K562 treated with DMSO at 1 percent for 12 hours (cell line): ENCODE results near the gene PHF23. TPM values are rescaled to one million over a fixed set of nuclear protein-coding genes. Genes with fewer than 3 reads are reported as not detected.

Source experiments
- total RNA-seq: library from RNA; unstranded; fragments of 300-600 nt; gene quantifications from 2 replicates; pipeline ENCODE4 v1.2.3, GENCODE V29; 2022; ENCODE audit not compliant: insufficient read depth

The PHF23 gene
- total RNA-seq, result 23.0 and 29.8 TPM in 2 replicates

DNA sequence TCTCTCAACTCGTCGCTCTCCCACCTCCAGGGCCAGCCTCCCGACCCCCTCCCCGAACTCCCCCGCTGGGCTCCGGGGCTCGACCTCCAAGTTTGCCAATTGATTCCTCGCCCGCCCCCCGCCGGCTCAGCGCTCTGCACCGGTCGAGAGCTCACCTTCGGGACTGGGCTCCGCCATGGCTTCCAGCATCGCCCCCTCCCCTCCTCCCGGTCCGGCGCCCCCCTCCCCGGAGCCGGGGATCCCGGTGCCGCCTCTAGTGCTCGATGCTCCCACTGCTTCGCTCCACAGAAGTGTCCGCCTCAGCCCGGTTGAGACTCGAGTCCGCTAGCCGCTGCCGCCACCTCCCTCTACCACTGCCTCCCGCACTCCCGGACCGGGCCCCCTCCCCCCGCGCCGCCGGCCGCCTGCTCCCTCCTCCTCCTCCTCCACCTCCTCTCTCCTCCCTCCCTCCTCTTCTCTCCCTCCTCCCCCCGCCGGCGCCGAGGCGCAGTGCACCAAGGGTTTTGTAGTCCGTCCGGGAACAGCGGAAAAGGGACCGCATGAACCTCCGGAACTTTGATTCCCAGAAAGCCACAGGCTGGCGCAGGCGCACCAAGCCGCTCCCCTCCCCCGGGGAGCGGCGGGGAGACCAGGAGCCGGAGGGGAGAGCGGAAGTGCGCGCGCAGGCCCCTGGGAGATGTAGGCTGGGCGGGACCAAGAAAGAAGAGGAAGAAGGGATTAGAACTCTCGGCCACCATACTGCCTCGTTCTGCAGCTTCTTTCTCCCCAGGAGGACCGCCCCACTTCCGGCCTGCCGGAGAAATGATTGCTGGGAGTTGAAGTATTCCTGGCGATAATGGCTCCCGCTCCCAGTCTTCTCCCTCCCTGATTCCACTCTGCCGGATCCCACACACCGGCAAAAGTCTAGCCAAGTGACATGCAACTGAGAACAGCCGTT lies at the start of gene PHF23:
PHF23 (minus strand) TSS at position 367 of the 937 bp plus-strand sequence; CDS start at position 189, 178 bp downstream.

DNA sequence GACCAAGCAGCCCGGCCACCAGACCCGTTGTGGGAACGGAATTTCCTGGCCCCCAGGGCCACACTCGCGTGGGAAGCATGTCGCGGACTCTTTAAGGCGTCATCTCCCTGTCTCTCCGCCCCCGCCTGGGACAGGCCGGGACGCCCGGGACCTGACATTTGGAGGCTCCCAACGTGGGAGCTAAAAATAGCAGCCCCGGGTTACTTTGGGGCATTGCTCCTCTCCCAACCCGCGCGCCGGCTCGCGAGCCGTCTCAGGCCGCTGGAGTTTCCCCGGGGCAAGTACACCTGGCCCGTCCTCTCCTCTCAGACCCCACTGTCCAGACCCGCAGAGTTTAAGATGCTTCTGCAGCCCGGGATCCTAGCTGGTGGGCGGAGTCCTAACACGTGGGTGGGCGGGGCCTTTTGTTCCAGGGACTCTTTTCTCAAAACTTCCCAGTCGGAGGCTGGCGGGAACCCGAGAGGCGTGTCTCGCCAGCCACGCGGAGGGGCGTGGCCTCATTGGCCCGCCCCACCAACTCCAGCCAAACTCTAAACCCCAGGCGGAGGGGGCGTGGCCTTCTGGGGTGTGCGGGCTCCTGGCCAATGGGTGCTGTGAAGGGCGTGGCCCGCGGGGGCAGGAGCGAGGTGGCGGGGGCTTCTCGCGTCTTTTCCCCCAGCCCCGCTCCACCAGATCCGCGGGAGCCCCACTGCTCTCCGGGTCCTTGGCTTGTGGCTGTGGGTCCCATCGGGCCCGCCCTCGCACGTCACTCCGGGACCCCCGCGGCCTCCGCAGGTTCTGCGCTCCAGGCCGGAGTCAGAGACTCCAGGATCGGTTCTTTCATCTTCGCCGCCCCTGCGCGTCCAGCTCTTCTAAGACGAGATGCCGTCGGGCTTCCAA lies 42.1 kb upstream of the PHF23 start, which contains the start of gene SLC2A4:
SLC2A4 (plus strand) TSS at position 645 of the 879 bp plus-strand sequence; CDS start at position 862, 217 bp downstream.

DNA sequence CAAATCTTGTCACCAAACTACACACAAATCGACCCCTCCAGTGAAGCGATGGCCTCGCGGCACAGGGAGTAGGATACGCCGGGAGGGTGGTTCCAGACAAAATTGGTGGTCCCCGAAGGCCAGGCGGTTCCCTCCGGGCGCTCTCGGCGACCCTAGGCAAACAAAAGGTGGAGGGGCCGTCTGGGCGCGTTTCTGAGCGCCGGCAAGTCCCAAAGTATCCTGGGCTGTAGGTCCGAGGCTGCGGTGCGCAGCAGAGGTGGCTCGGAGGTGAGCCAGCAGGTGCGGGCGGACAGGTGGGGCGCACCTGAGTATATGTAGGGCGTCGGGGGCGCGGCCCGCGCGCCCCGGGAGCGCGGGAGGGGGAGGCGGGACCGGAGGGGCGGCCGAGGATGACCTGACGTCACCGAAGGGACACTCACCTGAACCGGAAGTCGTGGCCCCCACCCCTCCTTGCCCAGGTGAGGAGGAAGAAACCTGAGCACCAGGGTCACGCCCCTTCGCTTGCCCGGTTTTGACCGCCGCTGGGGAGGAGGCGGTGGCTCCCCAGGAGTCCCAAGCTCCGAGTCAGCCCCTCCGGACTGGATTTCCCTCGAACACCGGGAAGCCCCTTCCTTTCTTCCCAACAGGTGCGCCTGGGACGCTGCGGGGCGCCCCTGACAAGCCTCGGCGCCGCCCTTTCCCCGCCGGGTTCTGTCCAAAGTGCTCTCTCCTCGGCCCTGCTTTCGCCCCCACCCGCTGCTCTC lies 23.1 kb upstream of the PHF23 start, which contains the start of gene CLDN7:
CLDN7 (minus strand) TSS at position 287 of the 743 bp plus-strand sequence. CDS start 435 bp downstream, outside the sequence.

DNA sequence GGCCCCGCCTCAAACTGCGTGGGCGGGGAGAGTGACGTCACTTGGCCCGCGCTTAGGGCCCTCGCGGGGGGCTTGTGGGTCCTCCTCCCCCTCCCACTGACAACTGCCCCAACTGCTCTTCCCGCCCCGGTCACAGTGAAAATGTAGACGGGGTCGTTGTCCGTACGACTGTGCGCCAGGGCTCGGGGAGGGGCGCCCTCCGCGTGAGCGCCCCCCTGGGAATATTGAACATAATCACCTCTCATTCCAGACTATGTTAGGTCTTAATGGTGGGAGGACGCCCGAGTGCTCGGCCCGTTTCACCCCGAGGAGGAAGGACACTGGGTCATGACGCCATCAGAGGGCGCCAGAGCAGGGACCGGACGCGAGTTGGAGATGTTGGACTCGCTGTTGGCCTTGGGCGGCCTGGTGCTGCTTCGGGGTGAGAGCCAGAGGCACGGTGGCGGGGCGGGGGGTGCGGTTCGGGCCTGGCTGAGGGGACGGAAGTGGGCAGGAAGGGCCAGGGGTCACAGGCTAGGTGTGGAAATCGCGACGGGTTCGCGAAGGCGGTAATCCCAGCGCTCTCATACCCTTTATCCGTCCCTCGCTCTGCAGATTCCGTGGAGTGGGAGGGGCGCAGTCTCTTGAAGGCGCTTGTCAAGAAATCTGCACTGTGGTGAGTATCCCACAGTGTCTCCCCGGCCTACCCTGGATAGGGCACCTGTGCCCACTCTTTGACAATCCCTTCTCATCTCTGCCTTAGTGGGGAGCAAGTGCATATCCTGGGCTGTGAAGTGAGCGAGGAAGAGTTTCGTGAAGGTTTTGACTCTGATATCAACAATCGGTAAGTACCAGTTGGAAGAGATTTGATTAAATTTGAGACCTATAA lies 13.2 kb upstream of the PHF23 start, which contains the start of gene ELP5:
ELP5 (plus strand) TSS at position 40 of the 868 bp plus-strand sequence; CDS start at position 376, 336 bp downstream.

DNA sequence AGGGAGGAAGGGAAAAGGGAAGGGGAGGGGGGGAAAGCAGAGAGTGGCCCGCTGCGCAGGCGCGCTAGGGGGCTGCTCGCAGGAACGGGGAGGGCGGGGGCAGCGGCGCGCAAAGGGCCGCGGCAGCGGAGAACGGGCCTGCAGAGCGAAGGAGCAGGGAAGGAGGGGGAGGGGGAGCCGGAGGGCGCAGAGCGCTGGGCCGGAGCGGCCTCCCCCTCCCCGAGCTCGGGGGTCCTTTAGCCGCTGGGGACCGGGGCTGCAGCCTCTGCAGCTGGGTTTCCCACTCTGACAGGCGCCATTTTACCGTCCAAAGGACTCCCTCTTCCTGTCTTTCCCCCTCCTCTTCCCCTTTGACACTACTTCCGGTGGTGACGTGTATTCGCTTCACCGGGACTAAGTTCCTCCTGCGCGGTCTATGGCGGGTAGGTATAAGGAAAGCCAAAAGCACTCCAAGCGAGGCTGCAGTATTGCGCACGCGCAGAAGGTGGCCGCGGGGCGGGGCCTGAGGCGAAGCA lies 12.5 kb upstream of the PHF23 start, which contains the start of gene CTDNEP1:
CTDNEP1 (minus strand) TSS at position 74 of the 515 bp plus-strand sequence. CDS start 438 bp downstream, outside the sequence.

DNA sequence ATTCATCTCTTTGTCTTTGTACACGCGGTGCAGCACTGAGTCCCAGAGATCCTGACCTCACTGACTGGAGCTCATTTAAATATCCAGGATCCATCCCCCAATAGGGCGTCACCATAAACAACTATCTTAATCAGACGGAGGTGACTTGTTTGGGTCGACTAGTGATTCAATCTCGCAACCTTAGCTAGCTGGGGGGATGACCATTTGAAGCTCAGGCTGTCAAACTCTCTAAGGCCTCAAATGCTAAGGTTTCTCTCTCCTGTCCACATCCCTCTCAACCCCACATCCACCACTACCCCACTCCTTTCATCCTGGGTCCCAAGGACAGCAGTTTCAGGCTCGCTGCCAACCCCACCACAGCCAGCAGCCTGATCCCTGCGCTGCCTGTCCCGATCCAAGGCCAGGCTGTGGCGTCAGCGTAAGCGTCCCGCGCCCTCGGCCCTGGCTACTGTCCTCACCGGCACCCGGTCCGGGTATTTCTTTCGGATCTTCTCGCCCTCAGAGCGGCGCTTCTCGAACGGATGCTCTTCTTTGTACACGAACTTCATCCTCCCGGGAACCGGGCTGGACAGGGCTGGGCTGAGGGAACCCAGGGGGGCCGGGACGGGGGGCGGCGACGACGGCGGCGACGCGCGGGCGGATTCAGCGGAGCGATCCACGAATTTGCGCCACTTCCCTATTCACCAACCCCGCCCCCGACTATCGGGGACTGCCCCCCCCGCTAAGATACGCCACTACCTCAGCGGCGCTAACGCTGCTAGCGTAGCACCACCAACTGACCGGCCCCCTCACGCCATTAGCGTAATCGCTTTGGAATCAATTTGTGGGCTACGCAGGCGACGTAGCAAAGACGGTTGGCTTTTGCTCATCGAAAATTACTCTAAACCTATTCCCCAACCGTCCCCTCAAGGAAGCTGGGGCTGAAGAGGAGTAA lies 2.8 kb upstream of the PHF23 start, which contains the start of gene GABARAP:
GABARAP (minus strand) TSS at position 667 of the 934 bp plus-strand sequence; CDS start at position 548, 119 bp downstream.

DNA sequence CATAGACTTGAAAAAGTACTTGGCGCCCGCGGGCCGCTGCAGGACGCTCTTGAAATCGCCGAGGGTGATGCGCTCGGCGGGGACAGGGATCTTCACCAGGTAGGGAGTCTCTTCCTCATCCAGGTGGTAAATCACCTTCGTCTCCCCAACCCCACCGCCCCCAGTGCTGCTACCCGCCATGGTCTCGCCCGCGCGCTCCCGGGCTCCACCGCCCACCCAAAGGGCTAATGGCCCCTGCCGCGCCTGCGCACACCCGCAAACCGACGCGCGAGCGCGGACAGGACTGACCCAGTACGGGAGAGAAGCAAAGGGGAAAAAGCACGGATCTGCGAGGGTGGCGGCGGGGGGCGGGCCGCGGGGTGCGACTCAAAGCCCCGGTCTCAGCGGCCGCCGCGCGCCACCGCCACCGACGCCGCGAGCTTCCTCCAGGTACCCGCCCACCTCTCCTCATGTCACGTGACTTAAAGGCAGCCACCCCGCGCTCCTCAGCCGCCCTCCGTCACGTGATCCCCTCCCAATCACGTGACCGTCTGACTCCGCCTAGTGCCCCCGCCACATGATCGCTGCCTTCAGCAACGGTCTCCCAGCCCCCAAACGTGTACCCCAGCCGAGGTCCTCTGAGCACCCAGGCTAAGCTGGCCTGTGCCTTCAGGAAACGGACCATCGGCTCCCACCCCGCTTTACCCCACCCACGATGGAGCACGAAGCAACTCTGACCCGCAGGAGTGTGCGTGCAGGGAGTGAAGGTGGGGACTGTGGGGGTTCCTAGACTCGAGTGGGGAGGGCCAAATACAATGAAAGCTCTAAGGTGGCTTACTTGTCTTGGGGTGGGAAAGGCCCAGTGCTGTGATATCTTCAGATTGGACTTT lies 4.9 kb downstream of the PHF23 start, which contains the start of gene DVL2:
DVL2 (minus strand) TSS at position 435 of the 869 bp plus-strand sequence; CDS start at position 180, 255 bp downstream.

DNA sequence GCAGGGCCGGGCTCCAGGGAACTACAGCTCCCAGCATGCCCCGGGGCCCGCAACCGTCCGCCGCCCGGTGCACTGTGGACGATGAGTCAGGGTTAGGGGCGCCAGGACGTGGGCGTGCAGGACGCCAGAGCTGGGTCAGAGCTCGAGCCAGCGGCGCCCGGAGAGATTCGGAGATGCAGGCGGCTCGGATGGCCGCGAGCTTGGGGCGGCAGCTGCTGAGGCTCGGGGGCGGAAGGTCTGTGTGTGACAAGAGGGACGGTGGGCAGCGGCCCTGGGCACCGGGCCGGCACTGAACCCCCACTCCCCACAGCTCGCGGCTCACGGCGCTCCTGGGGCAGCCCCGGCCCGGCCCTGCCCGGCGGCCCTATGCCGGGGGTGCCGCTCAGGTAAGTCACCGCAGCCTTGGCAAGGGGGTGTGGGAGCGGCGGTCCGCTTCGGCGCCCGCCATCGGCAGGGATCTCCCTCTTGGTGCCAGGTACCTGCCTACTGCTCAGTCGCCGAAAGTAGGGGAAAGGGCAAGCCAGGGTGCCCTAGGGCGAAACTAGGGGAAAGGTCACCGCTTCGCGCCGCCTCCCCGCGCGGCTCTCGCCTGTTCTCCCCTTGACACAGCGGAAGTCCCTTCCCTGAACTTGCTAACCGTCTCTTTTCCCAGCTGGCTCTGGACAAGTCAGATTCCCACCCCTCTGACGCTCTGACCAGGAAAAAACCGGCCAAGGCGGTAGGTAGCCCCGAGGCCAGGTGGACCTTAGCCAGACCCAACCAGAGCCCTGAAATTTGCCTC lies 19.3 kb downstream of the PHF23 start, which contains the start of the genes ACADVL and DLG4:
ACADVL (plus strand) TSS at position 127 of the 781 bp plus-strand sequence; CDS start at position 174, 47 bp downstream.
DLG4 (minus strand) TSS at position 25 of the 781 bp plus-strand sequence.

Other genes starting within 250 kb of the PHF23 start
- 1.4 and 3.1 TPM in 2 replicates for gene ALOX12, start 243.4 kb downstream of the PHF23 start, total RNA-seq
- 299 and 329 TPM in 2 replicates for gene RNASEK, start 226.8 kb downstream of the PHF23 start, total RNA-seq
- 0.22 and 0.97 TPM in 2 replicates for gene BCL6B, start 216.4 kb downstream of the PHF23 start, total RNA-seq
- gene SLC16A13, start 203.4 kb downstream of the PHF23 start, total RNA-seq, result 5.3 and 5.5 TPM in 2 replicates
- not detected in 2 replicates for gene SLC16A11, start 195.4 kb downstream of the PHF23 start, total RNA-seq
- not detected in 2 replicates for gene CLEC10A, start 159.2 kb downstream of the PHF23 start, total RNA-seq
- gene ASGR2, start 124.6 kb downstream of the PHF23 start, total RNA-seq, result not detected in 2 replicates
- not detected in 2 replicates for gene ASGR1, start 60.1 kb downstream of the PHF23 start, total RNA-seq
- gene DLG4, start 19.6 kb downstream of the PHF23 start, total RNA-seq, result 2.6 and 2.8 TPM in 2 replicates
- gene ACADVL, start 19.5 kb downstream of the PHF23 start, total RNA-seq, result 256 and 286 TPM in 2 replicates
- gene DVL2, start 4.9 kb downstream of the PHF23 start, total RNA-seq, result 32.1 and 61.1 TPM in 2 replicates
- 233 and 263 TPM in 2 replicates for gene GABARAP, start 3.0 kb upstream of the PHF23 start, total RNA-seq
- 60.4 and 70.5 TPM in 2 replicates for gene CTDNEP1, start 12.3 kb upstream of the PHF23 start, total RNA-seq
- 55.2 and 59.1 TPM in 2 replicates for gene ELP5, start 12.8 kb upstream of the PHF23 start, total RNA-seq
- 15.9 and 34.5 TPM in 2 replicates for gene CLDN7, start 23.0 kb upstream of the PHF23 start, total RNA-seq
- not detected in 2 replicates for gene SLC2A4, start 42.3 kb upstream of the PHF23 start, total RNA-seq
- not detected in 2 replicates for gene YBX2, start 55.2 kb upstream of the PHF23 start, total RNA-seq
- gene EIF5A, start 68.2 kb upstream of the PHF23 start, total RNA-seq, result 279 and 294 TPM in 2 replicates
- gene GPS2, start 75.9 kb upstream of the PHF23 start, total RNA-seq, result 43.1 and 74.6 TPM in 2 replicates
- 7.2 and 16.1 TPM in 2 replicates for gene NEURL4, start 89.9 kb upstream of the PHF23 start, total RNA-seq
- gene ACAP1, start 97.1 kb upstream of the PHF23 start, total RNA-seq, result 2.4 and 3.7 TPM in 2 replicates
- 4.2 and 6.3 TPM in 2 replicates for gene KCTD11, start 112.7 kb upstream of the PHF23 start, total RNA-seq
- gene TMEM95, start 115.7 kb upstream of the PHF23 start, total RNA-seq, result not detected in 2 replicates
- 4.7 and 6.0 TPM in 2 replicates for gene TNK1, start 141.6 kb upstream of the PHF23 start, total RNA-seq
- gene PLSCR3, start 155.1 kb upstream of the PHF23 start, total RNA-seq, result 7.2 and 9.4 TPM in 2 replicates
- gene TMEM256, start 164.6 kb upstream of the PHF23 start, total RNA-seq, result 43.4 and 76.9 TPM in 2 replicates
- 4.4 and 13.0 TPM in 2 replicates for gene NLGN2, start 168.4 kb upstream of the PHF23 start, total RNA-seq
- not detected in 2 replicates for gene SPEM1, start 180.9 kb upstream of the PHF23 start, total RNA-seq
- gene SPEM2, start 186.2 kb upstream of the PHF23 start, total RNA-seq, result not detected in 2 replicates
- not detected in 2 replicates for gene SPEM3, start 189.4 kb upstream of the PHF23 start, total RNA-seq
- 12.3 and 12.6 TPM in 2 replicates for gene TMEM102, start 196.0 kb upstream of the PHF23 start, total RNA-seq
- gene FGF11, start 200.1 kb upstream of the PHF23 start, total RNA-seq, result 3.8 and 6.1 TPM in 2 replicates
- 10.1 and 10.9 TPM in 2 replicates for gene CHRNB1, start 205.6 kb upstream of the PHF23 start, total RNA-seq
- 1.2 and 5.1 TPM in 2 replicates for gene ZBTB4, start 240.2 kb upstream of the PHF23 start, total RNA-seq
- not detected in 2 replicates for gene SLC35G6, start 242.0 kb upstream of the PHF23 start, total RNA-seq
- 19.1 and 87.4 TPM in 2 replicates for gene POLR2A, start 244.9 kb upstream of the PHF23 start, total RNA-seq